Testis (tissue), 2 donors: ENCODE results near the gene PER2.

ENCODE experiments used
- POLR2A ChIP-seq: fragments of 450-650 bp; IDR thresholded peaks from one replicate; pipeline ENCODE4 v1.6.1; 2017; ENCODE audit warnings: antibody characterized with exemption, mild to moderate bottlenecking, moderate library complexity
- TF ChIP-seq, protein P1 (sequence below), 3 experiments: fragments of 450-650 bp in 2 of 3; fragments of 200-600 bp in 1 of 3; sonication (generic) in 1 of 3; IDR thresholded peaks; one replicate each; pipeline ENCODE4 v1.5.1; 2016 to 2019; ENCODE audit warnings: antibody characterized with exemption in 3 of 3, mild to moderate bottlenecking in 2 of 3, moderate library complexity in 1 of 3

DNA sequence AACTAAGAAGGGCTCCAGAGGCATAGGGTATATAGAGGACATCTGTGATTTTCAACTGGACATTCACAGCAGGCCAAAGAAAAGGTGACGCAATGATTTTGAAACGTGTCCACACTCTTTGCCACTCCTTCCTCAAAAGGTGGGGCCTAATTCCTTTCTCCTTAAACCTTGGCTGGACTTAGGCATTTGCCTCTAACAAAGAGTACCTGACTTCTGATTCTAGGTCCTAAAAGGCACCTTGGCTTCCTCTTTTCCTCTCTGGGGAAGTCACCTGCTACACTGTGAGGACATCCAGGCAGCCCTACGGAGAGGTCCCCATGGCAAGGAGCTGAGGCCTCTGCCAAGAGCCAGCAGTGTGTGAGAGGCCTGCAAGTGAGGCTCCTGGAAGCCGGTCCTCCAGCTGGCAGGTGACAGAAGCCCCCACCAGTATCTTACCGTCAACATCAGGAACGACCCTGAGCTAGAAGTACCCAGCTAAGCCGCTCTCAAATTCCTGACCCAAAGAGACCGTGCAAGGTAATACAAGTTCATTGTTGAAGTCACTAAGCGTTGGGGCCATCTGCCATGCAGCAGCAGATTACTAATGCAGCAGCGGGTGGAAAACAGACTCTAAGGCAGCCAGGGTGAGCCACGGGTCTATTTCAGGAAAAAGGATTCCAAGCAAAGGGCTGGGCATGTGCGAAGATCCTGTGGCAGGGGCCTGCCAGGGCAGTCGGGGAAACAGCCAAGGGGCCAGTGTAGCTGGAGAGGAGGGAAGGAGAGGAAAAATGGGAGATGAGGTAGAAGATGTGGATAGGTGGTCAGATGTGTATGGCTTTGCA, 41.2 kb downstream of the PER2 start:
- TF ChIP-seq, protein P1, sequence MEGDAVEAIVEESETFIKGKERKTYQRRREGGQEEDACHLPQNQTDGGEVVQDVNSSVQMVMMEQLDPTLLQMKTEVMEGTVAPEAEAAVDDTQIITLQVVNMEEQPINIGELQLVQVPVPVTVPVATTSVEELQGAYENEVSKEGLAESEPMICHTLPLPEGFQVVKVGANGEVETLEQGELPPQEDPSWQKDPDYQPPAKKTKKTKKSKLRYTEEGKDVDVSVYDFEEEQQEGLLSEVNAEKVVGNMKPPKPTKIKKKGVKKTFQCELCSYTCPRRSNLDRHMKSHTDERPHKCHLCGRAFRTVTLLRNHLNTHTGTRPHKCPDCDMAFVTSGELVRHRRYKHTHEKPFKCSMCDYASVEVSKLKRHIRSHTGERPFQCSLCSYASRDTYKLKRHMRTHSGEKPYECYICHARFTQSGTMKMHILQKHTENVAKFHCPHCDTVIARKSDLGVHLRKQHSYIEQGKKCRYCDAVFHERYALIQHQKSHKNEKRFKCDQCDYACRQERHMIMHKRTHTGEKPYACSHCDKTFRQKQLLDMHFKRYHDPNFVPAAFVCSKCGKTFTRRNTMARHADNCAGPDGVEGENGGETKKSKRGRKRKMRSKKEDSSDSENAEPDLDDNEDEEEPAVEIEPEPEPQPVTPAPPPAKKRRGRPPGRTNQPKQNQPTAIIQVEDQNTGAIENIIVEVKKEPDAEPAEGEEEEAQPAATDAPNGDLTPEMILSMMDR (IDR thresholded peaks at IDR 0.05) = no peak
- TF ChIP-seq POLR2A = no peak
